SU-DHL-6 (cell line): Measurements from ENCODE around the gene FUT9.

ENCODE experiments used
- H2AFZ ChIP-seq: fragments of 200-600 bp; sonication (generic); 2 replicates; pipeline ENCODE4 v1.6.1; 2014; ENCODE audit warnings: low read depth, mild to moderate bottlenecking, moderate library complexity, mixed read lengths, antibody characterized with exemption, low read length; ENCODE audit not compliant: severe bottlenecking
- H3F3A ChIP-seq: fragments of 200-600 bp; shearing (Covaris generic); 2 replicates; pipeline ENCODE4 v1.6.0; 2016; ENCODE audit warnings: antibody characterized with exemption, mild to moderate bottlenecking; ENCODE audit not compliant: insufficient read depth
- H3K27ac ChIP-seq: fragments of 200-600 bp; sonication (generic); 2 replicates; pipeline ENCODE4 v1.5.1; 2016; ENCODE audit warnings: low read depth, mild to moderate bottlenecking, low read length, moderate library complexity, mixed read lengths
- H3K27me3 ChIP-seq: fragments of 200-600 bp; sonication (generic), shearing (Covaris generic); 2 replicates; pipeline ENCODE4 v1.6.0; 2014; ENCODE audit warnings: mild to moderate bottlenecking, low read length
- H3K36me3 ChIP-seq: fragments of 200-600 bp; sonication (generic); 2 replicates; pipeline ENCODE4 v1.6.1; 2014; ENCODE audit warnings: mild to moderate bottlenecking, low read length, mixed read lengths
- H3K4me2 ChIP-seq: fragments of 300-600, 200-600 bp; shearing (Covaris generic), sonication (generic); 2 replicates; pipeline ENCODE4 v1.6.0; 2014; ENCODE audit warnings: low read length, low read depth, mild to moderate bottlenecking; ENCODE audit not compliant: poor library complexity, severe bottlenecking
- H3K4me3 ChIP-seq: fragments of 200-600 bp; sonication (generic); 2 replicates; pipeline ENCODE4 v1.5.1; 2014; ENCODE audit warnings: antibody characterized with exemption, low read length, mild to moderate bottlenecking, mixed read lengths; ENCODE audit not compliant: insufficient read depth, poor library complexity, severe bottlenecking
- H3K79me2 ChIP-seq: fragments of 200-600 bp; sonication (generic); 2 replicates; pipeline ENCODE4 v1.6.1; 2014; ENCODE audit warnings: mild to moderate bottlenecking, low read length, moderate library complexity; ENCODE audit not compliant: insufficient read depth
- H3K9ac ChIP-seq: fragments of 200-600 bp; sonication (generic); 2 replicates; pipeline ENCODE4 v1.7.0; 2014; ENCODE audit warnings: mild to moderate bottlenecking, low read length
- H3K9me2 ChIP-seq: fragments of 200-600 bp; sonication (generic); replicated peaks from 2 replicates; pipeline ENCODE4 v1.6.1; 2014; ENCODE audit warnings: low read length; ENCODE audit not compliant: insufficient read depth
- H3K9me3 ChIP-seq: fragments of 200-600 bp; sonication (generic); 2 replicates; pipeline ENCODE4 v1.6.1; 2014; ENCODE audit warnings: low read length, mixed read lengths; ENCODE audit not compliant: insufficient read depth
- H4K20me1 ChIP-seq: fragments of 200-600 bp; sonication (generic); 2 replicates; pipeline ENCODE4 v1.6.1; 2014; ENCODE audit warnings: low read depth, mild to moderate bottlenecking, antibody characterized with exemption, low read length, moderate library complexity, mixed read lengths
- EZH2phosphoT487 ChIP-seq: fragments of 200-600 bp; sonication (generic), shearing (Covaris generic); conservative IDR thresholded peaks from 2 replicates; pipeline ENCODE4 v1.6.1; 2018; ENCODE audit warnings: mild to moderate bottlenecking, antibody characterized with exemption, low read length, moderate library complexity, mixed read lengths
- TF ChIP-seq, protein P1 (sequence below): fragments of 200-600 bp; sonication (generic); IDR thresholded peaks from one replicate; pipeline ENCODE4 v1.5.1; 2017; ENCODE audit warnings: antibody characterized with exemption, mild to moderate bottlenecking, low read length, moderate library complexity; ENCODE audit not compliant: insufficient read depth, poor library complexity, severe bottlenecking

FUT9 gene

DNA sequence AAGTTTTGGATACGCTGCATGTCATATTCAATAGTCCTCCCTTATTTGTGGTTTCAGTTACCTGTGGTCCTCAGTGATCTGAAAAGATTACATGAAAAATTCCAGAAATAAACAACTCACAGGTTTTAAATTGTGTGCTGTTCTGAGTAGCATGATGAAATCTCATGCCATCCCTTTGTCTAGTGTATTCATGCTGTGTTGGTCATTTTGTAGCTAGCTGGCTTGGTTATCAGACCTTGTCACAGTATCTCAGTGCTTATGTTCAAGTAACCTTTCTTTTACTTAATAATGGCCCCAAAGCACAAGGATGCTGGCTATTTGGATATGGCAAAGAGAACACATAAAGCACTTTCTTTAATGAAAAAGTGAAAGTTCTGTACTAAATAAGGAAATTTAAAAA, 78.3 kb downstream of the FUT9 start:
- Histone ChIP-seq H3K27me3 (no peaks in the 10 kb centered on the region), H3K4me2 (no peak overlapping the region), H3K9me2 (no peaks in the 10 kb centered on the region), H4K20me1 (no peaks in the 10 kb centered on the region), H2AFZ (no peak overlapping the region), H3K9ac (no peak overlapping the region), H3K79me2 (no peaks in the 10 kb centered on the region), H3K4me3 (no peak overlapping the region), H3K36me3 (no peaks in the 10 kb centered on the region), H3K9me3 (no peaks in the 10 kb centered on the region), H3F3A (no peaks in the 10 kb centered on the region), H3K27ac (no peak overlapping the region)
- no peak for TF ChIP-seq EZH2phosphoT487
- TF ChIP-seq, protein P1, sequence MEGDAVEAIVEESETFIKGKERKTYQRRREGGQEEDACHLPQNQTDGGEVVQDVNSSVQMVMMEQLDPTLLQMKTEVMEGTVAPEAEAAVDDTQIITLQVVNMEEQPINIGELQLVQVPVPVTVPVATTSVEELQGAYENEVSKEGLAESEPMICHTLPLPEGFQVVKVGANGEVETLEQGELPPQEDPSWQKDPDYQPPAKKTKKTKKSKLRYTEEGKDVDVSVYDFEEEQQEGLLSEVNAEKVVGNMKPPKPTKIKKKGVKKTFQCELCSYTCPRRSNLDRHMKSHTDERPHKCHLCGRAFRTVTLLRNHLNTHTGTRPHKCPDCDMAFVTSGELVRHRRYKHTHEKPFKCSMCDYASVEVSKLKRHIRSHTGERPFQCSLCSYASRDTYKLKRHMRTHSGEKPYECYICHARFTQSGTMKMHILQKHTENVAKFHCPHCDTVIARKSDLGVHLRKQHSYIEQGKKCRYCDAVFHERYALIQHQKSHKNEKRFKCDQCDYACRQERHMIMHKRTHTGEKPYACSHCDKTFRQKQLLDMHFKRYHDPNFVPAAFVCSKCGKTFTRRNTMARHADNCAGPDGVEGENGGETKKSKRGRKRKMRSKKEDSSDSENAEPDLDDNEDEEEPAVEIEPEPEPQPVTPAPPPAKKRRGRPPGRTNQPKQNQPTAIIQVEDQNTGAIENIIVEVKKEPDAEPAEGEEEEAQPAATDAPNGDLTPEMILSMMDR, result no peak

DNA sequence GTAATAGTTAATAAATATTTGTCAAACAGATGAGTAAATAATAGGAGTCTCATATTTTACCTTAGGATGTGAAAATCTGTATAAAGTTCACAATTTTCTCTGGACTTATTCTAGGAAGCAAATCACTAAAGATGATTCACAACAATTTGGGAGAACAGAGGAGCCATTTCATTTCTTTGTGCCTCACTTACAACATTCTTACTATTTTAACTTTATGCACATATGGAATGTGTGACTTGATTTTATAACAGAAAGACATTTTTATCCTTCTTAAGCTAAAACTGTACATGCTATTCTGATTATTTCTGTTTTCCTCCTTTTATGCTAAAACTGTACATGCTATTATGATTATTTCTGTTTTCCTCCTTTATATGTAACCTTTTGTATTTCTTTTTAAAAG, 83.3 kb downstream of the FUT9 start:
- Histone ChIP-seq H2AFZ (no peak overlapping the region), H3K4me3 (no peak overlapping the region), H3K36me3 (no peaks in the 10 kb centered on the region), H3K79me2 (no peaks in the 10 kb centered on the region), H3K4me2 (no peak overlapping the region), H3F3A (no peaks in the 10 kb centered on the region), H4K20me1 (no peaks in the 10 kb centered on the region), H3K27me3 (no peaks in the 10 kb centered on the region), H3K9me3 (no peaks in the 10 kb centered on the region), H3K9me2 (no peaks in the 10 kb centered on the region), H3K9ac (no peak overlapping the region), H3K27ac (no peak overlapping the region)
- TF ChIP-seq, protein P1, result no peak
- no peak for TF ChIP-seq EZH2phosphoT487

DNA sequence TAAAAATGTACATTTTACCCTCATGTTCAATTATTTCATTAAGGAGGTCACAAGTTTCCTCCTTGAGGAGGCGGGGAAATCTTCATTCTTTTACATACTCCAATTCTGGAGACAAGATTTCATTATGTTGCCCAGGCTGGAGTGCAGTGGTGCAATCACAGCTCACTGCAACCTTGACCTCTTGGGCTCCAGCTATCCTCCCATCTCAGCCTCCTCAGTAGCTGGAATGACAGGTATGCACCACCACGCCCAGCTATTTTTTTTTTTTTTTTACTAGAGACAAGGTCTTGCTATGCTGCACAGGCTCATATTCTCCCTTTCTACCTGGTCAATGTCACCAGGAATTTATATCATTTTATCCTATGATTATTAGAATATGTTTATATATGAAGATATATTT, 85.8 kb downstream of the FUT9 start:
- Histone ChIP-seq H3K4me3 (no peak overlapping the region), H3K9me3 (no peaks in the 10 kb centered on the region), H3K27ac (no peak overlapping the region), H3F3A (no peaks in the 10 kb centered on the region), H3K36me3 (no peaks in the 10 kb centered on the region), H2AFZ (no peak overlapping the region), H3K79me2 (no peaks in the 10 kb centered on the region), H3K27me3 (no peaks in the 10 kb centered on the region), H3K9me2 (no peaks in the 10 kb centered on the region), H3K4me2 (no peak overlapping the region), H3K9ac (no peak overlapping the region), H4K20me1 (no peaks in the 10 kb centered on the region)
- TF ChIP-seq, protein P1, result no peak
- TF ChIP-seq EZH2phosphoT487, result no peak
